IMR-90 (cell line): Measurements from ENCODE around the gene PTPN5. TPM values are rescaled to one million over a fixed set of nuclear protein-coding genes. Genes with fewer than 3 reads are reported as not detected.

Source experiments
- ATAC-seq: fragments of 200-7000 bp; cut with Tn5 transposase; 2 replicates; pipeline ENCODE4 v1.9.1; 2020; ENCODE audit warnings: low read depth, mild to moderate bottlenecking, moderate library complexity
- BruUV-seq: library from RNA; stranded (reverse); fragments of 400-500 nt; replicated peaks from 2 replicates; lab custom pipeline; 2021; lab: Mats Ljungman, UMichigan
- CTCF ChIA-PET: fragments of 300-600 bp; formaldehyde crosslinking; extraction: SDS; loops from one replicate; lab custom pipeline; 2021; ENCODE audit warnings: antibody characterized with exemption; lab: Yijun Ruan, JAX
- POLR2A ChIA-PET: fragments of 300-600 bp; sonication (Branson Sonifier 250); formaldehyde crosslinking; loops from one replicate; lab custom pipeline; 2022; ENCODE audit warnings: antibody characterized with exemption; ENCODE audit not compliant: unreplicated experiment; lab: Charles Lee
- DNase-seq: peaks from one replicate; pipeline ENCODE4 v3.0.0; 2013
- H2AFZ ChIP-seq: replicated peaks from 2 replicates; pipeline ENCODE3; 2013; ENCODE audit warnings: low read length, mild to moderate bottlenecking; ENCODE audit not compliant: poor library complexity
- H2AK5ac ChIP-seq: 2 replicates; pipeline ENCODE4 v1.6.1; 2013; ENCODE audit warnings: low read depth, low read length, inconsistent platforms
- H2AK9ac ChIP-seq: replicated peaks from 2 replicates; pipeline ENCODE3; 2013; ENCODE audit warnings: mild to moderate bottlenecking, low read depth, low read length, moderate library complexity; ENCODE audit not compliant: poor library complexity
- H2BK120ac ChIP-seq: 2 replicates; pipeline ENCODE4 v1.6.1; 2013; ENCODE audit warnings: low read depth, low read length, inconsistent platforms
- H2BK15ac ChIP-seq: 3 replicates; pipeline ENCODE4 v1.6.1; 2013; ENCODE audit warnings: low read depth, low read length, inconsistent platforms
- H2BK20ac ChIP-seq: 2 replicates; pipeline ENCODE4 v1.6.1; 2013; ENCODE audit warnings: low read depth, mild to moderate bottlenecking, inconsistent platforms, low read length, moderate library complexity
- H2BK5ac ChIP-seq: 2 replicates; pipeline ENCODE4 v1.6.1; 2013; ENCODE audit warnings: mild to moderate bottlenecking, low read depth, low read length, inconsistent platforms; ENCODE audit not compliant: poor library complexity, severe bottlenecking
- H3K14ac ChIP-seq: replicated peaks from 2 replicates; pipeline ENCODE4 v1.6.1; 2013; ENCODE audit warnings: low read depth, low read length, inconsistent platforms
- H3K18ac ChIP-seq: 2 replicates; pipeline ENCODE4 v1.6.1; 2013; ENCODE audit warnings: low read depth, low read length, control low read depth
- H3K23ac ChIP-seq: 2 replicates; pipeline ENCODE4 v1.6.1; 2013; ENCODE audit warnings: low read depth, low read length, inconsistent platforms
- H3K27ac ChIP-seq: 2 replicates; pipeline ENCODE4 v1.5.1; 2013; ENCODE audit warnings: mild to moderate bottlenecking, control low read depth, low read length; ENCODE audit not compliant: insufficient read depth
- H3K27me3 ChIP-seq: 2 replicates; pipeline ENCODE4 v1.6.1; 2013; ENCODE audit warnings: low read length; ENCODE audit not compliant: control insufficient read depth, insufficient read depth
- H3K36me3 ChIP-seq: 2 replicates; pipeline ENCODE4 v1.6.1; 2013; ENCODE audit warnings: low read length, mixed read lengths; ENCODE audit not compliant: control insufficient read depth, insufficient read depth
- H3K4ac ChIP-seq: 2 replicates; pipeline ENCODE4 v1.6.1; 2013; ENCODE audit warnings: low read depth, low read length, inconsistent platforms
- H3K4me1 ChIP-seq: 2 replicates; pipeline ENCODE4 v1.6.1; 2013; ENCODE audit warnings: low read length, mixed read lengths; ENCODE audit not compliant: control insufficient read depth, insufficient read depth
- H3K4me2 ChIP-seq: 2 replicates; pipeline ENCODE4 v1.6.1; 2013; ENCODE audit warnings: low read depth, mild to moderate bottlenecking, control low read depth, low read length, moderate library complexity
- H3K4me3 ChIP-seq: 2 replicates; pipeline ENCODE4 v1.5.1; 2013; ENCODE audit warnings: low read depth, mild to moderate bottlenecking, control low read depth, low read length, moderate library complexity; ENCODE audit not compliant: insufficient read depth
- H3K56ac ChIP-seq: 2 replicates; pipeline ENCODE4 v1.6.1; 2013; ENCODE audit warnings: low read length, inconsistent platforms; ENCODE audit not compliant: insufficient read depth; ENCODE audit errors: extremely low read depth
- H3K79me1 ChIP-seq, 2 experiments: 2 replicates each; pipeline ENCODE4 v1.6.1; 2013; ENCODE audit warnings: low read length in 2 of 2, inconsistent platforms in 1 of 2, low read depth in 1 of 2
- H3K9ac ChIP-seq: 2 replicates; pipeline ENCODE4 v1.6.1; 2013; ENCODE audit warnings: low read depth, low read length, control low read depth
- H3K9me1 ChIP-seq: 2 replicates; pipeline ENCODE4 v1.6.1; 2013; ENCODE audit warnings: low read length, inconsistent platforms; ENCODE audit not compliant: insufficient read depth
- H3K9me3 ChIP-seq: 2 replicates; pipeline ENCODE4 v1.6.1; 2013; ENCODE audit warnings: low read length; ENCODE audit not compliant: control insufficient read depth, insufficient read depth
- H4K20me1 ChIP-seq: 2 replicates; pipeline ENCODE4 v1.6.1; 2013; ENCODE audit warnings: low read length, inconsistent platforms; ENCODE audit not compliant: insufficient read depth
- H4K5ac ChIP-seq: 2 replicates; pipeline ENCODE4 v1.6.1; 2013; ENCODE audit warnings: mild to moderate bottlenecking, low read depth, low read length, control low read depth
- H4K8ac ChIP-seq, 2 experiments: 2 replicates each; pipeline ENCODE4 v1.6.1; 2013; ENCODE audit warnings: low read depth in 2 of 2, low read length in 2 of 2, control low read depth in 1 of 2, inconsistent platforms in 1 of 2
- H4K91ac ChIP-seq: 2 replicates; pipeline ENCODE4 v1.6.1; 2013; ENCODE audit warnings: low read depth, low read length, inconsistent platforms; ENCODE audit not compliant: insufficient read depth
- BHLHE40 ChIP-seq: fragments of 150-350 bp; IDR thresholded peaks from 2 replicates; pipeline ENCODE4 v1.6.1; 2016; ENCODE audit warnings: mild to moderate bottlenecking, low read depth, low read length
- CEBPB ChIP-seq: IDR thresholded peaks from 2 replicates; pipeline ENCODE4 v1.6.1; 2012; ENCODE audit warnings: low read depth, low read length, improper control_type of control experiment
- CHD1 ChIP-seq: IDR thresholded peaks from 2 replicates; pipeline ENCODE4 v1.6.1; 2012; ENCODE audit warnings: low read depth, low read length, improper control_type of control experiment
- FOS ChIP-seq: fragments of 150-350 bp; IDR thresholded peaks from 2 replicates; pipeline ENCODE4 v1.6.1; 2016; ENCODE audit warnings: low read depth, low read length
- MAFK ChIP-seq: IDR thresholded peaks from 2 replicates; pipeline ENCODE4 v1.6.1; 2012; ENCODE audit warnings: low read depth, low read length, improper control_type of control experiment
- MAZ ChIP-seq: IDR thresholded peaks from 2 replicates; pipeline ENCODE4 v1.6.1; 2012; ENCODE audit warnings: low read depth, mild to moderate bottlenecking, low read length, improper control_type of control experiment, moderate library complexity, borderline replicate concordance
- MXI1 ChIP-seq: IDR thresholded peaks from 2 replicates; pipeline ENCODE4 v1.6.1; 2012; ENCODE audit warnings: low read depth, mild to moderate bottlenecking, low read length, moderate library complexity, borderline replicate concordance
- NFE2L2 ChIP-seq: fragments of 150-350 bp; IDR thresholded peaks from 2 replicates; pipeline ENCODE4 v1.6.1; 2016; ENCODE audit warnings: low read depth, mild to moderate bottlenecking, low read length
- POLR2A ChIP-seq: IDR thresholded peaks from 2 replicates; pipeline ENCODE4 v1.6.1; 2012; ENCODE audit warnings: mild to moderate bottlenecking, low read depth, low read length
- RAD21 ChIP-seq: IDR thresholded peaks from 2 replicates; pipeline ENCODE4 v1.6.1; 2012; ENCODE audit warnings: low read length, improper control_type of control experiment
- RCOR1 ChIP-seq: IDR thresholded peaks from 2 replicates; pipeline ENCODE4 v1.6.1; 2012; ENCODE audit warnings: mild to moderate bottlenecking, low read length, improper control_type of control experiment; ENCODE audit not compliant: insufficient replicate concordance
- RFX5 ChIP-seq: IDR thresholded peaks from 2 replicates; pipeline ENCODE4 v1.8.0; 2012; ENCODE audit warnings: low read depth, mild to moderate bottlenecking, low read length, moderate library complexity
- SMC3 ChIP-seq: fragments of 150-350 bp; IDR thresholded peaks from 2 replicates; pipeline ENCODE4 v1.6.1; 2016; ENCODE audit warnings: low read depth, mild to moderate bottlenecking, antibody characterized with exemption, low read length, moderate library complexity
- WGBS, 2 experiments: methylation state at CpG; one replicate each; pipeline versions ENCODE4 v1.1.5 to v1.1.7; 2013; ENCODE audit warnings: missing lambda C conversion rate in 2 of 2; ENCODE audit not compliant: insufficient read length in 1 of 2; ENCODE audit errors: extremely low coverage in 2 of 2; 5-methylcytosine and 5-hydroxymethylcytosine counted together
- dilution Hi-C: fragments of 300-500 bp; cut with HindIII; formaldehyde crosslinking; loops from one replicate; pipeline ENCODE4 v1.14.3; 2018; ENCODE audit warnings: low sequenced_read_pairs; ENCODE audit not compliant: unreplicated experiment
- in situ Hi-C: fragments of 300-500 bp; cut with MboI; formaldehyde crosslinking; loops from 3 replicates; pipeline ENCODE4 v1.14.3; 2019; ENCODE audit warnings: low sequenced_read_pairs, inconsistent platforms, mixed read lengths
- intact Hi-C: fragments of 100-400 bp; cut with micrococcal nuclease; formaldehyde crosslinking; loops from 2 replicates; pipeline ENCODE4 v1.10.0; 2022
- polyA plus RNA-seq, 3 experiments: library from polyadenylated mRNA; depleted of rRNA; stranded (reverse); fragments of >200 nt; gene quantifications; 2 replicates each; pipeline ENCODE4 v1.2.3, GENCODE V29; 2012; ENCODE audit warnings: low replicate concordance in 1 of 3
- total RNA-seq: library from RNA; depleted of rRNA; stranded (reverse); fragments of >200 nt; gene quantifications from 2 replicates; pipeline ENCODE4 v1.2.3, GENCODE V29; 2012
- TF ChIP-seq, protein P1 (sequence below): fragments of 150-350 bp; IDR thresholded peaks from 2 replicates; pipeline ENCODE4 v1.6.1; 2017; ENCODE audit warnings: mild to moderate bottlenecking, antibody characterized with exemption, low read length, low read depth
- TF ChIP-seq, protein P2 (sequence below): conservative IDR thresholded peaks from 2 replicates; pipeline ENCODE4 v1.5.1; 2012; ENCODE audit warnings: mild to moderate bottlenecking, low read depth, low read length, improper control_type of control experiment
- TF ChIP-seq, protein P3 (sequence below): fragments of 150-350 bp; IDR thresholded peaks from 2 replicates; pipeline ENCODE4 v1.6.1; 2016; ENCODE audit warnings: low read depth, mild to moderate bottlenecking, low read length, moderate library complexity, borderline replicate concordance

Gene PTPN5
- total and polyA plus RNA-seq, 2 of the 4 experiments (the other 2 are of a cell fraction): not detected

DNA sequence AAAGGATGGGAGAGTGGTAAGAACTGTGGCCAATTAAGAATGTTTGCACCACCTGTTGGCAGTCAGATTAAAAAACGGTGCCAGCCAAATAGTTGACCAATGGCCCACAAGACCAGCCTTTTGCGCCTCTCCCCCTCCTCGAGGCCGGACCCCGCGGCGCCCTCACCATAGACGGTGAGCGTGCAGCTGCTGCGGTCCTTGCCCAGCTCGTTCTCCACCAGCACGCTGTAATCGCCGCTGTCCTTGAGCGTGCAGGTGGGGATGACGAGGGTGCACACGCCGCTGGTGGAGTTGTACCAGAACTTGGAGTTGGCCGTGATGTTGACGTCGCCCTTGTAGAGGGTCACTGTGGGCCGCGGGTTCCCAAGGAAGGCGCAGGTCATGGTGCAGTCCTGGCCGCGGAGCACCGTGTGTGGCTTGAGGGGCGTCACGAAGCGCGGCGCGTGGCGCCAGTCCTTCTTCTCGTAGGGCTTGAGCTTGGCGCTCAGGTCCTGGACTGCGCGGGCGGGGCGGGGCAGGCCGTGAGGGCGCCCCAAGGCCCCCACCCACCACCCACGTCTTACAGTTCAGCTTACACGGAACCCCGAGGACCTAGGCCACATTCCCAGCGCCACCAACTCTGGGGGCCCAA is 85.8 kb downstream of the PTPN5 start:
- no peak for DNase-seq
- ChIA-PET POLR2A (no interaction called here), CTCF (no interaction called here)
- Histone ChIP-seq H3K36me3 (no peaks in the 10 kb centered on the region), H3K18ac (no peak overlapping the region), H3K4ac (no peak overlapping the region; the same call in 1 of the 2 replicates), H3K27ac (no peak overlapping the region), H4K91ac (no peak overlapping the region), H3K9me1 (0 out of 2 replicates have a peak, but pooled peaks cover 2% of the 10 kb centered on the region), H2BK5ac (no peak overlapping the region), H3K14ac (no peak overlapping the region), H3K79me1 (no peaks in the 10 kb centered on the region), H2AK5ac (no peak overlapping the region), H2BK120ac (no peak overlapping the region), H2AFZ (peak overlapping the region; percentile 77), H2BK20ac (no peak overlapping the region), H3K4me1 (peaks cover 2% of the 10 kb centered on the region; the same call in 1 of the 2 replicates), H3K4me2 (peak overlapping the region; percentile 89), H4K20me1 (no peaks in the 10 kb centered on the region), H3K4me3 (peak overlapping the region; percentile 29), H2AK9ac (peak overlapping the region; percentile 1), H3K56ac (no peak overlapping the region), H4K5ac (no peak overlapping the region), H3K23ac (no peak overlapping the region; the same call in 1 of the 2 replicates), H2BK15ac (no peak overlapping the region), H3K9ac (no peak overlapping the region), H3K9me3 (0 out of 2 replicates have a peak, but pooled peaks cover 2% of the 10 kb centered on the region), H3K27me3 (peaks cover 55% of the 10 kb centered on the region), H4K8ac (no peak overlapping the region; a peak in 1 of 4 replicates)
- no TSS peak for BruUV-seq
- WGBS, 2 experiments: 18% methylated on average over 12 of the region's 46 CpGs; no CpG with 5 or more reads in 1 of the 2 experiments
- intact Hi-C loops: no loop called here
- peak; percentile 32; the same call in 1 of the 2 replicates for ATAC-seq
- in situ Hi-C loops: no loop called here
- dilution Hi-C loops: no loop called here
- TF ChIP-seq, protein P1, sequence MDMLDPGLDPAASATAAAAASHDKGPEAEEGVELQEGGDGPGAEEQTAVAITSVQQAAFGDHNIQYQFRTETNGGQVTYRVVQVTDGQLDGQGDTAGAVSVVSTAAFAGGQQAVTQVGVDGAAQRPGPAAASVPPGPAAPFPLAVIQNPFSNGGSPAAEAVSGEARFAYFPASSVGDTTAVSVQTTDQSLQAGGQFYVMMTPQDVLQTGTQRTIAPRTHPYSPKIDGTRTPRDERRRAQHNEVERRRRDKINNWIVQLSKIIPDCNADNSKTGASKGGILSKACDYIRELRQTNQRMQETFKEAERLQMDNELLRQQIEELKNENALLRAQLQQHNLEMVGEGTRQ: no peak
- TF ChIP-seq CEBPB (no peak), POLR2A (no peak), RCOR1 (no peak), RFX5 (no peak), SMC3 (no peak), NFE2L2 (no peak), RAD21 (no peak), CHD1 (no peak), BHLHE40 (no peak), MAZ (no peak), MAFK (no peak), FOS (no peak), MXI1 (no peak)
- TF ChIP-seq, protein P2, sequence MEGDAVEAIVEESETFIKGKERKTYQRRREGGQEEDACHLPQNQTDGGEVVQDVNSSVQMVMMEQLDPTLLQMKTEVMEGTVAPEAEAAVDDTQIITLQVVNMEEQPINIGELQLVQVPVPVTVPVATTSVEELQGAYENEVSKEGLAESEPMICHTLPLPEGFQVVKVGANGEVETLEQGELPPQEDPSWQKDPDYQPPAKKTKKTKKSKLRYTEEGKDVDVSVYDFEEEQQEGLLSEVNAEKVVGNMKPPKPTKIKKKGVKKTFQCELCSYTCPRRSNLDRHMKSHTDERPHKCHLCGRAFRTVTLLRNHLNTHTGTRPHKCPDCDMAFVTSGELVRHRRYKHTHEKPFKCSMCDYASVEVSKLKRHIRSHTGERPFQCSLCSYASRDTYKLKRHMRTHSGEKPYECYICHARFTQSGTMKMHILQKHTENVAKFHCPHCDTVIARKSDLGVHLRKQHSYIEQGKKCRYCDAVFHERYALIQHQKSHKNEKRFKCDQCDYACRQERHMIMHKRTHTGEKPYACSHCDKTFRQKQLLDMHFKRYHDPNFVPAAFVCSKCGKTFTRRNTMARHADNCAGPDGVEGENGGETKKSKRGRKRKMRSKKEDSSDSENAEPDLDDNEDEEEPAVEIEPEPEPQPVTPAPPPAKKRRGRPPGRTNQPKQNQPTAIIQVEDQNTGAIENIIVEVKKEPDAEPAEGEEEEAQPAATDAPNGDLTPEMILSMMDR: no peak
- TF ChIP-seq, protein P3, sequence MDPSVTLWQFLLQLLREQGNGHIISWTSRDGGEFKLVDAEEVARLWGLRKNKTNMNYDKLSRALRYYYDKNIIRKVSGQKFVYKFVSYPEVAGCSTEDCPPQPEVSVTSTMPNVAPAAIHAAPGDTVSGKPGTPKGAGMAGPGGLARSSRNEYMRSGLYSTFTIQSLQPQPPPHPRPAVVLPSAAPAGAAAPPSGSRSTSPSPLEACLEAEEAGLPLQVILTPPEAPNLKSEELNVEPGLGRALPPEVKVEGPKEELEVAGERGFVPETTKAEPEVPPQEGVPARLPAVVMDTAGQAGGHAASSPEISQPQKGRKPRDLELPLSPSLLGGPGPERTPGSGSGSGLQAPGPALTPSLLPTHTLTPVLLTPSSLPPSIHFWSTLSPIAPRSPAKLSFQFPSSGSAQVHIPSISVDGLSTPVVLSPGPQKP: no peak
